Testis (tissue), 2 donors: ENCODE results near the gene L3MBTL4.

Source experiments
- POLR2A ChIP-seq: fragments of 450-650 bp; IDR thresholded peaks from one replicate; pipeline ENCODE4 v1.6.1; 2017; ENCODE audit warnings: antibody characterized with exemption, mild to moderate bottlenecking, moderate library complexity
- TF ChIP-seq, protein P1 (sequence below), 3 experiments: fragments of 450-650 bp in 2 of 3; fragments of 200-600 bp in 1 of 3; sonication (generic) in 1 of 3; IDR thresholded peaks; one replicate each; pipeline ENCODE4 v1.5.1; 2016 to 2019; ENCODE audit warnings: antibody characterized with exemption in 3 of 3, mild to moderate bottlenecking in 2 of 3, moderate library complexity in 1 of 3

DNA sequence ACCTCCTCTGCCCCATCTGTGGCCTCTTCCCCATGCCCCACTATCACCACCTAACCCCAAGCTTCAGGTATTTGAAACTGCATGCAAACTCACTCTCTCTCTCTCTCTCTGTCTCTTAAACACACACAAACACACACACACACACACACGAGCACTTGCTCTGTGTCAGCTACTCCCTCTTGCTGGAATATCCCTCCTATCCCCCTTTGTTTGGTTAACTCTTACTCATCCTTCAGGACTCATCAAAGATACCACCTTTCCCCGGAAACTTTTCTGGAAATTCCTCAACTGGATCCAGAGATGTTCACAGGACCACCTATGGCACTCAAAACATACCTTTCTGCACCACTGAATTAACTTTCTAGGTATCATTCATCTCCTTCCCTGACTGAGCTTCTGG lies 296.6 kb downstream of the L3MBTL4 start:
- TF ChIP-seq, protein P1, sequence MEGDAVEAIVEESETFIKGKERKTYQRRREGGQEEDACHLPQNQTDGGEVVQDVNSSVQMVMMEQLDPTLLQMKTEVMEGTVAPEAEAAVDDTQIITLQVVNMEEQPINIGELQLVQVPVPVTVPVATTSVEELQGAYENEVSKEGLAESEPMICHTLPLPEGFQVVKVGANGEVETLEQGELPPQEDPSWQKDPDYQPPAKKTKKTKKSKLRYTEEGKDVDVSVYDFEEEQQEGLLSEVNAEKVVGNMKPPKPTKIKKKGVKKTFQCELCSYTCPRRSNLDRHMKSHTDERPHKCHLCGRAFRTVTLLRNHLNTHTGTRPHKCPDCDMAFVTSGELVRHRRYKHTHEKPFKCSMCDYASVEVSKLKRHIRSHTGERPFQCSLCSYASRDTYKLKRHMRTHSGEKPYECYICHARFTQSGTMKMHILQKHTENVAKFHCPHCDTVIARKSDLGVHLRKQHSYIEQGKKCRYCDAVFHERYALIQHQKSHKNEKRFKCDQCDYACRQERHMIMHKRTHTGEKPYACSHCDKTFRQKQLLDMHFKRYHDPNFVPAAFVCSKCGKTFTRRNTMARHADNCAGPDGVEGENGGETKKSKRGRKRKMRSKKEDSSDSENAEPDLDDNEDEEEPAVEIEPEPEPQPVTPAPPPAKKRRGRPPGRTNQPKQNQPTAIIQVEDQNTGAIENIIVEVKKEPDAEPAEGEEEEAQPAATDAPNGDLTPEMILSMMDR (IDR thresholded peaks at IDR 0.05) = no peak
- no peak for TF ChIP-seq POLR2A
